H9 (cell line): Measurements from ENCODE around the gene IL1B. TPM values are rescaled to one million over a fixed set of nuclear protein-coding genes. Genes with fewer than 3 reads are reported as not detected.

Source experiments
- DNase-seq: peaks from one replicate; pipeline ENCODE4 v3.0.0-alpha.2; 2017
- H2AFZ ChIP-seq: one replicate; pipeline ENCODE4 v1.6.1; 2013; ENCODE audit warnings: mild to moderate bottlenecking, low read length, control low read depth, moderate library complexity
- H2AK5ac ChIP-seq: 2 replicates; pipeline ENCODE4 v1.6.1; 2013; ENCODE audit warnings: low read length, control low read depth, mixed read lengths; ENCODE audit not compliant: insufficient read length
- H2BK120ac ChIP-seq: one replicate; pipeline ENCODE4 v1.6.1; 2013; ENCODE audit warnings: low read depth, mild to moderate bottlenecking, low read length, control low read depth, inconsistent platforms; ENCODE audit not compliant: poor library complexity, severe bottlenecking
- H2BK12ac ChIP-seq: 2 replicates; pipeline ENCODE4 v1.6.1; 2013; ENCODE audit warnings: low read length, control low read depth, mixed read lengths, low read depth; ENCODE audit not compliant: insufficient read length
- H2BK15ac ChIP-seq: 2 replicates; pipeline ENCODE4 v1.6.1; 2013; ENCODE audit warnings: low read depth, low read length, control low read depth
- H2BK20ac ChIP-seq: one replicate; pipeline ENCODE4 v1.6.1; 2013; ENCODE audit warnings: low read depth, mild to moderate bottlenecking, low read length, control low read depth, inconsistent platforms; ENCODE audit not compliant: poor library complexity, severe bottlenecking
- H2BK5ac ChIP-seq: 2 replicates; pipeline ENCODE4 v1.6.1; 2013; ENCODE audit warnings: low read length, control low read depth, mixed read lengths; ENCODE audit not compliant: insufficient read length
- H3K14ac ChIP-seq: 2 replicates; pipeline ENCODE4 v1.6.1; 2013; ENCODE audit warnings: low read length, control low read depth; ENCODE audit not compliant: insufficient read depth
- H3K18ac ChIP-seq: 2 replicates; pipeline ENCODE4 v1.6.1; 2013; ENCODE audit warnings: low read depth, mild to moderate bottlenecking, mixed read lengths, low read length, control low read depth; ENCODE audit not compliant: insufficient read length
- H3K23ac ChIP-seq: 2 replicates; pipeline ENCODE4 v1.6.1; 2013; ENCODE audit warnings: low read length, control low read depth, mixed read lengths, low read depth; ENCODE audit not compliant: insufficient read length
- H3K23me2 ChIP-seq: 2 replicates; pipeline ENCODE4 v1.6.1; 2013; ENCODE audit warnings: low read depth, mild to moderate bottlenecking, mixed read lengths, low read length, control low read depth; ENCODE audit not compliant: insufficient read length, poor library complexity, severe bottlenecking
- H3K27ac ChIP-seq: 2 replicates; pipeline ENCODE4 v1.5.1; 2013; ENCODE audit warnings: low read length, control low read depth, mixed read lengths, low read depth; ENCODE audit not compliant: insufficient read length
- H3K27me3 ChIP-seq: 2 replicates; pipeline ENCODE4 v1.6.1; 2013; ENCODE audit warnings: low read length, control low read depth, inconsistent platforms; ENCODE audit not compliant: insufficient read depth
- H3K4ac ChIP-seq: 2 replicates; pipeline ENCODE4 v1.6.1; 2013; ENCODE audit warnings: low read depth, mild to moderate bottlenecking, control low read depth, inconsistent platforms, low read length, moderate library complexity
- H3K4me1 ChIP-seq: 2 replicates; pipeline ENCODE4 v1.6.1; 2013; ENCODE audit warnings: low read length, control low read depth, inconsistent platforms; ENCODE audit not compliant: insufficient read depth
- H3K4me2 ChIP-seq: 2 replicates; pipeline ENCODE4 v1.6.1; 2013; ENCODE audit warnings: low read length, control low read depth, mixed read lengths; ENCODE audit not compliant: insufficient read length, insufficient read depth
- H3K56ac ChIP-seq: 2 replicates; pipeline ENCODE4 v1.6.1; 2013; ENCODE audit warnings: low read depth, mild to moderate bottlenecking, mixed read lengths, low read length, control low read depth; ENCODE audit not compliant: insufficient read length
- H3K79me1 ChIP-seq: 2 replicates; pipeline ENCODE4 v1.6.1; 2013; ENCODE audit warnings: low read depth, mild to moderate bottlenecking, moderate library complexity, low read length, control low read depth, inconsistent platforms; ENCODE audit not compliant: insufficient read depth, poor library complexity, severe bottlenecking
- H3K79me2 ChIP-seq: 2 replicates; pipeline ENCODE4 v1.6.1; 2013; ENCODE audit warnings: low read length, control low read depth, inconsistent platforms; ENCODE audit not compliant: insufficient read depth
- H3K9ac ChIP-seq: 2 replicates; pipeline ENCODE4 v1.6.1; 2013; ENCODE audit warnings: low read length, control low read depth, mixed read lengths; ENCODE audit not compliant: insufficient read length; ENCODE audit errors: extremely low read depth
- H3K9me3 ChIP-seq: one replicate; pipeline ENCODE4 v1.6.1; 2013; ENCODE audit warnings: low read depth, low read length, inconsistent platforms; ENCODE audit not compliant: control insufficient read depth
- H3T11ph ChIP-seq: one replicate; pipeline ENCODE4 v1.6.1; 2013; ENCODE audit warnings: mild to moderate bottlenecking, low read length, control low read depth, inconsistent platforms
- H4K20me1 ChIP-seq: one replicate; pipeline ENCODE4 v1.6.1; 2013; ENCODE audit not compliant: control insufficient read depth, insufficient read length, insufficient read depth
- H4K5ac ChIP-seq: 2 replicates; pipeline ENCODE4 v1.6.1; 2013; ENCODE audit warnings: low read depth, mild to moderate bottlenecking, mixed read lengths, low read length, control low read depth; ENCODE audit not compliant: insufficient read length
- H4K8ac ChIP-seq: replicated peaks from 2 replicates; pipeline ENCODE4 v1.6.1; 2013; ENCODE audit warnings: low read length, control low read depth, mixed read lengths, low read depth; ENCODE audit not compliant: insufficient read length
- H4K91ac ChIP-seq: 2 replicates; pipeline ENCODE4 v1.6.1; 2013; ENCODE audit warnings: low read depth, mild to moderate bottlenecking, moderate library complexity, mixed read lengths, low read length, control low read depth; ENCODE audit not compliant: insufficient read length
- H3K27ac Mint-ChIP-seq, 3 experiments: 2 replicates in 2 of 3; 3 replicates in 1 of 3; pipeline ENCODE4 v1.8.0; 2020 to 2021; ENCODE audit warnings: mixed read lengths in 3 of 3, mild to moderate bottlenecking in 1 of 3, moderate library complexity in 1 of 3
- H3K27me3 Mint-ChIP-seq: 2 replicates; pipeline ENCODE4 v1.8.0; 2021; ENCODE audit warnings: low read depth, mild to moderate bottlenecking, moderate library complexity, mixed read lengths
- H3K36me3 Mint-ChIP-seq, 3 experiments: 2 replicates in 2 of 3; 3 replicates in 1 of 3; pipeline ENCODE4 v1.8.0; 2020 to 2021; ENCODE audit warnings: low read depth in 3 of 3, mixed read lengths in 3 of 3; ENCODE audit not compliant: insufficient read depth in 1 of 3
- H3K4me1 Mint-ChIP-seq, 2 experiments: 2 replicates each; pipeline ENCODE4 v1.8.0; 2020; ENCODE audit warnings: mixed read lengths in 2 of 2
- H3K4me3 Mint-ChIP-seq, 2 experiments: 2 replicates in 1 of 2; 3 replicates in 1 of 2; pipeline ENCODE4 v1.8.0; 2020 to 2021; ENCODE audit warnings: mild to moderate bottlenecking in 2 of 2, mixed read lengths in 2 of 2, moderate library complexity in 1 of 2
- H3K9me3 Mint-ChIP-seq, 2 experiments: 2 replicates in 1 of 2; 3 replicates in 1 of 2; pipeline ENCODE4 v1.8.0; 2020; ENCODE audit warnings: mild to moderate bottlenecking in 2 of 2, mixed read lengths in 2 of 2, moderate library complexity in 1 of 2
- CTCF ChIP-seq: fragments of 200-600 bp; sonication (generic); conservative IDR thresholded peaks from 3 replicates; pipeline ENCODE4 v1.8.0; 2021; ENCODE audit warnings: antibody characterized with exemption, mild to moderate bottlenecking
- WGBS: extraction: QIAGEN DNeasy Blood & Tissue Kit; methylation state at CpG from one replicate; pipeline ENCODE4 v1.1.7; 2013; ENCODE audit warnings: missing lambda C conversion rate, low lambda C conversion rate, mixed read lengths; ENCODE audit not compliant: insufficient read length; ENCODE audit errors: extremely low coverage; 5-methylcytosine and 5-hydroxymethylcytosine counted together
- total RNA-seq: library from RNA; stranded (reverse); gene quantifications from 2 replicates; pipeline ENCODE4 v1.2.1, GENCODE V29; 2021

The IL1B gene
- total RNA-seq, 1 experiment from 2014 or later, result not detected

DNA sequence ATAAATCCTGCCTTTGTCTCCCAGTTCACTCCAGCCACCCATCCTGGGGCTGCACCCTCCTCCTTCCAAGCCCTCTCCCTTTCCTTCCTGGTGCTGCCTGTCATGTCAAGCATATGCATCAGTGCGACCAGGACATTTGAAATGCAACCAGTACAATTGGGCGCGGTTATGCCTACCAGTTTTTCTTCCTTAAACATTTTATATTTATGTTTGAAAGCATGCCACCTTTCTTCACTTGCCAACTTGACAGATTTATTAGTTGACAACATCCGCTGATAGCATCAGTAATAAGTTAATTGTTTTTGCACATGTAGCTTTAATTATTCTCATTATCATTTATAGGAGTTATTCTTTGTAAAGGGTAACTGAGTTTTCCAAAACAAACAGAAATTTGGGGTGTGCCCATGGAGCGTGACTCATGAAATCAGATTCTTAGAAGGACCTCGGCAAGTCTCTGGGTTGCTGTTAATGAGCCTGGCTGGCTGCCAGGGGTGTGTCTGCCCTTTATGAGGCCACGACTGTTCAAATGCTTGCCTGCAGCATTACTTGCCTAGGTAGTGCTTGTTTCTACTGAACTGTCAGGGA is 32.8 kb upstream of the IL1B start:
- DNase-seq, result no peak
- peaks cover 7% of the 10 kb centered on the region; the same call in 1 of the 2 replicates for H3K4me1 ChIP-seq
- H2BK120ac ChIP-seq, result no peak overlapping the region
- WGBS, result no CpG with 5 or more reads among the region's 7 CpGs
- no peak overlapping the region for H3T11ph ChIP-seq
- no peak overlapping the region for H3K4me3 Mint-ChIP-seq
- H3K36me3 Mint-ChIP-seq, result peaks cover 16 to 29% (median 22%) of the 10 kb centered on the region in 3 experiments
- H3K4ac ChIP-seq, result no peak overlapping the region
- no peaks in the 10 kb centered on the region for H3K23me2 ChIP-seq
- H2BK12ac ChIP-seq, result no peak overlapping the region
- H4K8ac ChIP-seq, result no peak overlapping the region
- no peak overlapping the region for H2BK5ac ChIP-seq
- H3K27me3 Mint-ChIP-seq, result no peaks in the 10 kb centered on the region
- peaks cover 28 to 34% of the 10 kb centered on the region in 2 experiments for H3K9me3 Mint-ChIP-seq
- no peak overlapping the region for H4K5ac ChIP-seq
- no peak overlapping the region for H3K27ac ChIP-seq
- H2AFZ ChIP-seq, result no peak overlapping the region
- no peak for TF ChIP-seq CTCF
- H3K27me3 ChIP-seq, result no peaks in the 10 kb centered on the region
- no peak overlapping the region for H3K56ac ChIP-seq
- H3K18ac ChIP-seq, result no peak overlapping the region
- peaks cover 13% of the 10 kb centered on the region in 2 experiments for H3K4me1 Mint-ChIP-seq
- H3K14ac ChIP-seq, result no peak overlapping the region
- H3K27ac Mint-ChIP-seq, result no peak overlapping the region
- H3K4me2 ChIP-seq, result no peak overlapping the region
- no peak overlapping the region for H2BK20ac ChIP-seq
- H4K91ac ChIP-seq, result no peak overlapping the region
- no peaks in the 10 kb centered on the region for H3K79me2 ChIP-seq
- H3K23ac ChIP-seq, result no peak overlapping the region
- peaks cover 23% of the 10 kb centered on the region for H3K9me3 ChIP-seq
- no peaks in the 10 kb centered on the region for H3K79me1 ChIP-seq
- H3K9ac ChIP-seq, result no peak overlapping the region
- no peak overlapping the region for H2BK15ac ChIP-seq
- H2AK5ac ChIP-seq, result no peak overlapping the region
- H4K20me1 ChIP-seq, result no peaks in the 10 kb centered on the region
